A549 treated with CpdA at 1 μM for 4 hours (cell line): ENCODE data around the gene DYNLT1. TPM values are rescaled to one million over a fixed set of nuclear protein-coding genes. Genes with fewer than 3 reads are reported as not detected.

Experiments
- total RNA-seq: library from RNA; stranded (reverse); fragments of 200-300 nt; extraction: Qiagen RNA extraction; gene quantifications from 5 replicates; pipeline ENCODE4 v1.2.3, GENCODE V29; 2022; ENCODE audit warnings: low read depth

The DYNLT1 gene
- 98.2 to 123 TPM (median 102 TPM) in 5 replicates for total RNA-seq

GRCh38 chr6:158644231-158645063 is at the start of gene DYNLT1:
TSS of gene DYNLT1 (minus strand) at chr6:158644743. CDS start at chr6:158644708, 35 bp downstream.

DNA sequence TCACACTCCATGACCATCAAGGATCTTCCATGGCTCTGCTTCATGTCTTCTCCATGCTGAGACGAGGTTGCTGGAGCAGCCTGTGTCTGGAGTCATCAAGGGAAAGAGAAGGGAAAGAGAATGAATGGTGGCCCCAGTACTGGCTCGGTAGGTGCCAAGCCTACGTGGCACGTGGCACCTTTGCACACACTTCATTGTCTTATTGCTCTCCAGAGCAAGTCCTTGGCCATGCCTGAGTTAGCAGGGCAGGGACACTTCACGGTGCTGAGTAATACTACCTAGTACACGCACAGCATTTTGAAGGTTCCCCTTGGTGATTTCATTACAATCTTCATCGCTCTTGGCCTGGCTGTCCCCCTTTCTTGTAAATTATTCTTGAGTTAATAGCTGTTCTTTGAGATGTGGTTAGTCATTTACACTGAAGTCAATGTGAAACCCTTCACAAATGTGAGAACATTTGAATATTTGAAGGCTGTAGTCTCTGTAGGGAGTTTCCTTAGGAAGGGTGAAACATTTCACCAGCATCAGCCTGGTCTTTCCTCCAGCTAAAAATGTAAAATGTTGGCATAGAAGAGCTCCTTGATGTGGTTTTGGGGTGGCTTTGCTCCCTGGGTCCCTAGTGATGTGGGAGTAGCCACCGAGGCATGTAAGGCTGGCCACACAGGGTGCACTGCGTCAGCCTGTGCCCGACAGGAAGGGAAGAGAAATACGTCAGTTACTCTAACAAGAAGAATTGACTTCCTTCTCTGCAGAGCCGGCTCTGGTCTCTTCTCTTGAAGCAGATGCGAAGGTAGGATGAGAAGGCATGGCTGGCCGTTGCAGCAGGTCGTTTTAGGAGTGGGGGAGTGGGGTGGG is 5.0 kb upstream of the DYNLT1 start, which contains the start of gene SYTL3:
Gene SYTL3 (plus strand): TSS at position 766 of the 855 bp plus-strand sequence. CDS start 13,215 bp downstream, outside the sequence.

Other genes with a start within 250 kb of the DYNLT1 start
- gene TMEM181, start 84.7 kb downstream of the DYNLT1 start, total RNA-seq = 13.8 to 16.0 TPM (median 14.8 TPM) in 5 replicates
- 0.98 to 1.2 TPM (median 1.1 TPM) in 5 replicates for gene SYTL3, start 5.3 kb upstream of the DYNLT1 start, total RNA-seq
- gene EZR, start 174.6 kb upstream of the DYNLT1 start, total RNA-seq = 279 to 341 TPM (median 301 TPM) in 5 replicates